ENCODE measurements around the gene GRK3. TPM values are rescaled to one million over a fixed set of nuclear protein-coding genes. Genes with fewer than 3 reads are reported as not detected.

GRK3 gene
- total RNA-seq, 4 donors from 2014 or later, result 7.6 to 10.7 (median 8.8) TPM

DNA sequence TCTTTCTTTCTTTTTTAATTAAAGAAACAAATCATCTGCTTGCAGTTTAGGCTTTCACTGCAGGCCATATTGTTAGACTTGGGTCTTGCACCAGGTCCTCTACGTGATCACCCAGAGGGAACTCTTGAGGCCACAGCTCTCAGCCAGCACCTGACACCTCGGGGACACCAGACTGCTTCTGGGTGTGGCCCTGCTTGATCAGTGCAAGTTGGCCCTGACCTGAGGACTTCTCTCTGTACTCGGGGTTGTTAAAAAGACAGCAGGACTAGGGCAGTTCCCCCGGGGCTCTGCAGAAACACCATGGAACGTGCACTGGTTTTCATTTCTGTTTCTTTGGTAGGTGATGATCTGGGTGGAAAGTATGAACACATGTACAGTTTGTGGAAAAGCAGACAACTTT lies 126.3 kb downstream of the GRK3 start:
- H3K36me3 ChIP-seq, result no peaks in the 10 kb centered on the region
- no peaks in the 10 kb centered on the region for H3K4me1 ChIP-seq
- H3K27me3 ChIP-seq, result no peaks in the 10 kb centered on the region
- H3K27ac ChIP-seq, result no peak overlapping the region
- no peak overlapping the region for H3K4me3 ChIP-seq (replicated peaks in 1 of 3)
- no peak for DNase-seq
- intact Hi-C loops (cut with DNase I), result no loop called here
- WGBS, 2 donors, result 74 to 76% methylated on average over 5 of the region's 5 CpGs
- H3K9me3 ChIP-seq, result no peaks in the 10 kb centered on the region
- TF ChIP-seq, protein P1, sequence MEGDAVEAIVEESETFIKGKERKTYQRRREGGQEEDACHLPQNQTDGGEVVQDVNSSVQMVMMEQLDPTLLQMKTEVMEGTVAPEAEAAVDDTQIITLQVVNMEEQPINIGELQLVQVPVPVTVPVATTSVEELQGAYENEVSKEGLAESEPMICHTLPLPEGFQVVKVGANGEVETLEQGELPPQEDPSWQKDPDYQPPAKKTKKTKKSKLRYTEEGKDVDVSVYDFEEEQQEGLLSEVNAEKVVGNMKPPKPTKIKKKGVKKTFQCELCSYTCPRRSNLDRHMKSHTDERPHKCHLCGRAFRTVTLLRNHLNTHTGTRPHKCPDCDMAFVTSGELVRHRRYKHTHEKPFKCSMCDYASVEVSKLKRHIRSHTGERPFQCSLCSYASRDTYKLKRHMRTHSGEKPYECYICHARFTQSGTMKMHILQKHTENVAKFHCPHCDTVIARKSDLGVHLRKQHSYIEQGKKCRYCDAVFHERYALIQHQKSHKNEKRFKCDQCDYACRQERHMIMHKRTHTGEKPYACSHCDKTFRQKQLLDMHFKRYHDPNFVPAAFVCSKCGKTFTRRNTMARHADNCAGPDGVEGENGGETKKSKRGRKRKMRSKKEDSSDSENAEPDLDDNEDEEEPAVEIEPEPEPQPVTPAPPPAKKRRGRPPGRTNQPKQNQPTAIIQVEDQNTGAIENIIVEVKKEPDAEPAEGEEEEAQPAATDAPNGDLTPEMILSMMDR (IDR thresholded peaks at IDR 0.05), result no peak
- TF ChIP-seq POLR2A (IDR thresholded peaks at IDR 0.05), result no peak

DNA sequence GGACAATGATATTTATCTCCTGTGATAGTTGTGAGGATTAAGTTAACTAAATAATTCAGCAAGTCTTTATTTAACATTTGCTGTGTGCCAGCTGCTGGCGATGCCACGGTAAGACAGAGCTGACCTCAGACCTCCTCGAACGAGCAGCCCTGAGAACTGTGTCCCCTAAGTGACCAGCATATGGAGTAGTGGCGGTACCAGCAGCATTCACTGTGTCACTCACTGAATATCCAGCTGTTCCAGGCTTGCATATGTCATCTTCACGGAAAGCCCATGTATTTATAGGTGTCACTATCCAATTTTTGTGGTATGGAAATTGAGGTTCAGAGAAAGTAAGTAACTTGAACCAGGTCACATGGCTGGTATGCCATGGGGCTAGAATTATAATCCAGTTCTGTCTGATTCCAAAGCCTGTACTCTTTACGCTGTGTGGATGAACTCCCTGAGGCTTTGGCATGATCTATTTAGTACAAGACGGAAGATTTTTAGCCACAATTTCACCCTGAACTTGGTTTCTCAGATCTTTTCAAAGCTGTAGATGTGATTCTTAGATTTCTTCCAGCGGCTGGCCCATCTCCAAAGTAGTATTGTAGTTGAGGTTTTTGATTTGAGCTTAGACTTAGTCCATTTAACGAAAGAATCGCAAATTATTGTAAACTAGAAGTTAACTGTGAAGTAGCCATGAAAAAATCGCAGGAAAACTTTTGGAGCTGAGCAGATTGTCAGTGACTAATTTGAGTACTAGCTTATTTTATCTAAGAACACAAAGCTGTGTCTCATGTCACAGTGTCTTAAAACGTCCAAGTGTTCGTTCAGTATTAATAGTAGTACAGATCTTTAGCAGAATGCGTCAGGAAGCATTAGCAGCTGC lies 128.2 kb downstream of the GRK3 start:
- Histone ChIP-seq H3K9me3 (no peaks in the 10 kb centered on the region), H3K27me3 (no peaks in the 10 kb centered on the region), H3K27ac (no peak overlapping the region), H3K4me1 (no peaks in the 10 kb centered on the region), H3K4me3 (replicated peaks in 1 of 3) (no peak overlapping the region), H3K36me3 (no peaks in the 10 kb centered on the region)
- TF ChIP-seq, protein P1 (IDR thresholded peaks at IDR 0.05), result no peak
- TF ChIP-seq POLR2A (IDR thresholded peaks at IDR 0.05), result no peak
- no peak for DNase-seq
- intact Hi-C loops (cut with DNase I), result no loop called here
- WGBS, 2 donors, result 89 to 92% methylated on average over 15 of the region's 15 CpGs

DNA sequence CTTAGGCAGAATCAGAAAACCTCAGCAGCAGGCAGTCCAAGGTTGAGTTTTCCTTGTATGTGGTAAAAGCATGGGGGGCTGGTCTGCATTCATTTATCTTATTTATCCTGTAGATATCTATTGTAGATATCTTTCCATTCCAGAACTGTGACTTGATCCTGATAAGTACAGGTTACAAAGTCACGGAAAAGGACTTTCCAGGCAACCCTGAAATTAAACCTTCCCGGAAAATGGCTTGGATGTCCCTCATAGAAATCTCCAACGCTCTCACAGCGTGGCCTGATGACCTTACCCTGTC lies 128.7 kb downstream of the GRK3 start:
- H3K9me3 ChIP-seq, result no peaks in the 10 kb centered on the region
- no peak for DNase-seq
- no peaks in the 10 kb centered on the region for H3K36me3 ChIP-seq
- TF ChIP-seq, protein P1 (IDR thresholded peaks at IDR 0.05), result no peak
- TF ChIP-seq POLR2A (IDR thresholded peaks at IDR 0.05), result no peak
- H3K4me3 ChIP-seq (replicated peaks in 1 of 3), result no peak overlapping the region
- WGBS, 2 donors, result 94 to 100% methylated on average over 4 of the region's 4 CpGs
- H3K4me1 ChIP-seq, result no peaks in the 10 kb centered on the region
- H3K27ac ChIP-seq, result no peak overlapping the region
- intact Hi-C loops (cut with DNase I), result no loop called here
- no peaks in the 10 kb centered on the region for H3K27me3 ChIP-seq

DNA sequence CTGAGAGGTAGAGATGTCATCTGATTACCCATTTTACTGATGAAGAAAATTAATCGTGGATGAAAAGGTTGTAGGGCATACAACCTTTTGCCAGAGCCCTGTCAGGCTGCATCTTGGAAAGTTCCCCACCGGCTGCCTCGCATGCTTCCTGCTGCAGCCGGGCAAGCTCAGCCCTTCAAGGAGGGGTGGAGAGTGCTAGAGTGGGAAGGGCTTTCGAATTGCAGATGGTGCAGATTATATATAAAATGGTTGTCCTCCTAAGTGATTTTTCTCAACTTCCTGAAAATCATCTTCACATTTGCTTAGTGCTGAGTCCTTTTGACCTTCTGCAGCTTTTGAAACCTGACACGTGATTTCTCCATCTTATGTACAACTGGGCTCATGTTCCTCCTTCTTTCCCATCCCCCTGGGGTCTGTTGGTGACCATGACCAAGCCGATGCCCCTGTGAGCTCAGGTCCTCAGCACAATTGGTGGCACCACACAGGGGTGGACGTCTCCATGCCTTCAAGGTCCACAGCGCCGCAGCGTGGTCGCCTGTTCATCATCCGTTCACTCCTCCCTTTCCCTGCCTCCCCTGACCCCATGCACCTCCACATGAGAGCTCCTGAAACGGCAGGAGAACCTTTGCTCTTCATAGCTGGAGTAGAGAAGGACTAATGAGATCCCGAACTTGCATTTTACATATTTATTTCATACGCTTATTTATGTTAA lies 129.9 kb downstream of the GRK3 start:
- H3K36me3 ChIP-seq, result no peaks in the 10 kb centered on the region
- DNase-seq, result no peak
- no peaks in the 10 kb centered on the region for H3K4me1 ChIP-seq
- H3K27me3 ChIP-seq, result no peaks in the 10 kb centered on the region
- TF ChIP-seq POLR2A (IDR thresholded peaks at IDR 0.05), result no peak
- TF ChIP-seq, protein P1 (IDR thresholded peaks at IDR 0.05), result no peak
- intact Hi-C loops (cut with DNase I), result no loop called here
- WGBS, 2 donors, result 86 to 93% methylated on average over 16 of the region's 16 CpGs
- no peak overlapping the region for H3K27ac ChIP-seq
- no peaks in the 10 kb centered on the region for H3K9me3 ChIP-seq
- no peak overlapping the region for H3K4me3 ChIP-seq (replicated peaks in 1 of 3)

DNA sequence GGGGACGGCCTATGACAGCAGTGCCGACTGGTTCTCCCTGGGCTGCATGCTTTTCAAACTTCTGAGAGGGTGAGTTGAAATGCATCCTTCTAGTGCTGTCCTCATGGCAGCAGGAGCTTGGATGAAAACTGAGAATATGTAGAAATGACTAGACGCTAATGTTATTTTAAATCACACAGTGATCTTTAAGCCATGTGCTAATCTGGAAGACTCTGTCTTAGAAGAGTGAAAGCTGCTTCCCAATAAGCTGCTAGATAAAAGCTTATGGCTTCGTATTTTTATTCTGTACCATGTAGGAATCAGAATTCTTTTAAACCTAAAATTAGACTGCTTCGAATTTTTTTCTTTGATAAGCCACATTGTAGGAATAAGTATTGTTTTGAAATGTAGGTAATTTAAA lies 130.7 kb downstream of the GRK3 start:
- H3K27ac ChIP-seq, result no peak overlapping the region
- no peaks in the 10 kb centered on the region for H3K4me1 ChIP-seq
- TF ChIP-seq, protein P1 (IDR thresholded peaks at IDR 0.05), result no peak
- TF ChIP-seq POLR2A (IDR thresholded peaks at IDR 0.05), result no peak
- DNase-seq, result no peak
- intact Hi-C loops (cut with DNase I), result no loop called here
- H3K36me3 ChIP-seq, result no peaks in the 10 kb centered on the region
- H3K4me3 ChIP-seq (replicated peaks in 1 of 3), result no peak overlapping the region
- 89 to 95% methylated on average over 5 of the region's 5 CpGs for WGBS, 2 donors
- H3K9me3 ChIP-seq, result no peaks in the 10 kb centered on the region
- no peaks in the 10 kb centered on the region for H3K27me3 ChIP-seq

All from thyroid gland (tissue), 4 donors.